IgD-negative memory B cell (primary cell): Measurements from ENCODE around the gene ADIG. TPM values are rescaled to one million over a fixed set of nuclear protein-coding genes. Genes with fewer than 3 reads are reported as not detected.
"Not testable (repeated sequence)": the region's sequence is repeated elsewhere in the genome, so short reads cannot be mapped to it uniquely, and the experiment has no call there.

Source experiments
- H3K27ac Mint-ChIP-seq, 3 donors: one replicate each; pipeline ENCODE4 v1.8.0; 2020 to 2022; ENCODE audit warnings: mild to moderate bottlenecking in 3 of 3, mixed read lengths in 3 of 3, moderate library complexity in 1 of 3
- H3K27me3 Mint-ChIP-seq: one replicate; pipeline ENCODE4 v1.8.0; 2021; ENCODE audit warnings: mixed read lengths
- H3K36me3 Mint-ChIP-seq: one replicate; pipeline ENCODE4 v1.8.0; 2020; ENCODE audit warnings: mild to moderate bottlenecking, mixed read lengths
- H3K4me1 Mint-ChIP-seq, 3 donors: one replicate each; pipeline ENCODE4 v1.8.0; 2020 to 2022; ENCODE audit warnings: mixed read lengths in 3 of 3, mild to moderate bottlenecking in 1 of 3
- H3K4me3 Mint-ChIP-seq, 4 donors: one replicate each; pipeline ENCODE4 v1.8.0; 2020 to 2022; ENCODE audit warnings: mild to moderate bottlenecking in 4 of 4, mixed read lengths in 4 of 4, moderate library complexity in 3 of 4
- H3K9me3 Mint-ChIP-seq, 3 donors: one replicate each; pipeline ENCODE4 v1.8.0; 2020 to 2021; ENCODE audit warnings: mixed read lengths in 3 of 3, mild to moderate bottlenecking in 1 of 3
- polyA plus RNA-seq: library from polyadenylated mRNA; unstranded; fragments of 300-500 nt; fragmentation: Illumina TruSeq; gene quantifications from one replicate; pipeline ENCODE4 v1.2.3, GENCODE V29; 2021

ADIG gene
- polyA plus RNA-seq, 1 donor from 2014 or later: not detected

GRCh38 chr20:38586181-38586525, 5.2 kb downstream of the ADIG start:
- no peak overlapping the region for H3K27ac Mint-ChIP-seq
- H3K4me1 Mint-ChIP-seq: no peaks in the 10 kb centered on the region
- H3K4me3 Mint-ChIP-seq: no peak overlapping the region
- H3K27me3 Mint-ChIP-seq: peaks cover 12% of the 10 kb centered on the region
- H3K36me3 Mint-ChIP-seq: no peaks in the 10 kb centered on the region
- no peaks in the 10 kb centered on the region for H3K9me3 Mint-ChIP-seq

- Mint-ChIP-seq H3K4me1 (no peaks in the 10 kb centered on the region), H3K4me3 (no peak overlapping the region), H3K9me3 (no peaks in the 10 kb centered on the region), H3K36me3 (no peaks in the 10 kb centered on the region), H3K27me3 (peaks cover 12% of the 10 kb centered on the region), H3K27ac (no peak overlapping the region)
Observed at GRCh38 chr20:38588303-38588702, 7.3 kb downstream of the ADIG start.

DNA sequence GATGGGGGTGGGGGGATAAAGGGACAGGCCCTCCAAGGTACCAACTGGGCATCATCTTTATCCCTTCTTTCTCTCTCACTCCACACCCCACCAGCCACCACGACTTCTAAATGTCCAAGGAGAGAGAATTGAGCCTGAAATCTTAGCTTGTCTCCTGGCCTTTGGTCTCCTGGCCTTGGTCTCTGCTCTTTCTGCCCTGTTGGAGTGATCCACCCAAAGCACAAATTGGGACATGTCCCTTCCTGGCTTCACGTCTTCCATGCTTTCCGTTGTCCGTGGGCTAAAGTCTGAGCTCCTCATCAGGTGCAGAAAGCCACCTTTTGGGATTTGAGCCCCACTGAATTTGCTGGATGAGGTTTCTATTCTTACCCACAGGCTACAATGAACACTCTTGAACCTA, 8.4 kb downstream of the ADIG start:
- no peaks in the 10 kb centered on the region for H3K36me3 Mint-ChIP-seq
- H3K4me1 Mint-ChIP-seq: no peaks in the 10 kb centered on the region
- H3K9me3 Mint-ChIP-seq: no peaks in the 10 kb centered on the region
- no peak overlapping the region for H3K4me3 Mint-ChIP-seq
- no peak overlapping the region for H3K27ac Mint-ChIP-seq
- H3K27me3 Mint-ChIP-seq: peaks cover 12% of the 10 kb centered on the region

- Mint-ChIP-seq H3K36me3 (no peaks in the 10 kb centered on the region), H3K9me3 (no peaks in the 10 kb centered on the region), H3K4me1 (no peaks in the 10 kb centered on the region), H3K27ac (no peak overlapping the region), H3K4me3 (no peak overlapping the region), H3K27me3 (peaks cover 12% of the 10 kb centered on the region)
Observed at GRCh38 chr20:38589967-38590675, 9.1 kb downstream of the ADIG start.

DNA sequence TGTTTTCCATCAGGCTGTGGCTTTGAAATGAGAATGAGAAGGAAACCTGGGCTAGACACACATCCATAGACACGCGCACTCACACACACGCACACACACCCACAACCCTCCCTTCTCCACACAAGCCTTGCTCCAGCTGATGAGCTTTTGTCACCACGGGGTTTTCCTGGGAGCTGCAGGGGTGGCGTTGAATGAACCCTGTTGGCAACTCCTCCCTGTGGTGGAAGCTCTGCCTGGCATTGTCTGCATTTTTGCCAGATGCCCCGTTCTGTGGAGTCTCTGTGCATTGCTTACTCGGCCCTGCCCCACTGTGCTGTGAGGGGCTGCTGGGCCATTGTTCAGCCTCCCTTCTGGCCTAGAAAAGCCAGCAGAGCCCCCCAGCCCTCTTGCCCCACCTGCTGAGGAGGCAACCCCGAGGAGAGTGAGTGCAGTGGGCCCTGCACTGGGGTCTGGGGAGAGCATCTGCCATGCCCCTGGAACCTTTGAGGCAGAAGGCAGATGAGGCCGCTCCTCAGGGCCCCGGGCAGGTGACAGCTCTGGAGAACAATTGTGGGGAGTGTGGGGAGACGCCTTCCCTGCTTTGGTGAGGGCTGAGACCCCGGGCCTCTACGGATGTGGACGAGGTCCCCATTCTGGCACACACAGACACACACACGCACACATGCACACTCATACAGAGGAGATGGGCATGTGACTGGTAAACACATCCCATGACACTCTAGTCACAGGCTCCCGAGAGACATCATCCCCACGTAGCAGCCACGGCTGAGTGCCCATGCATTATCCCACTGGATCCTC, 9.9 kb downstream of the ADIG start:
- no peaks in the 10 kb centered on the region for H3K4me1 Mint-ChIP-seq
- H3K4me3 Mint-ChIP-seq: no peak overlapping the region
- H3K27ac Mint-ChIP-seq: no peak overlapping the region
- no peaks in the 10 kb centered on the region for H3K36me3 Mint-ChIP-seq
- no peaks in the 10 kb centered on the region for H3K9me3 Mint-ChIP-seq
- peaks cover 12% of the 10 kb centered on the region for H3K27me3 Mint-ChIP-seq

GRCh38 chr20:38591474-38592410, 10.7 kb downstream of the ADIG start:
- H3K27ac Mint-ChIP-seq: no peak overlapping the region
- peaks cover 12% of the 10 kb centered on the region for H3K27me3 Mint-ChIP-seq
- no peaks in the 10 kb centered on the region for H3K9me3 Mint-ChIP-seq
- H3K4me1 Mint-ChIP-seq: no peaks in the 10 kb centered on the region
- H3K36me3 Mint-ChIP-seq: no peaks in the 10 kb centered on the region
- H3K4me3 Mint-ChIP-seq: no peak overlapping the region

DNA sequence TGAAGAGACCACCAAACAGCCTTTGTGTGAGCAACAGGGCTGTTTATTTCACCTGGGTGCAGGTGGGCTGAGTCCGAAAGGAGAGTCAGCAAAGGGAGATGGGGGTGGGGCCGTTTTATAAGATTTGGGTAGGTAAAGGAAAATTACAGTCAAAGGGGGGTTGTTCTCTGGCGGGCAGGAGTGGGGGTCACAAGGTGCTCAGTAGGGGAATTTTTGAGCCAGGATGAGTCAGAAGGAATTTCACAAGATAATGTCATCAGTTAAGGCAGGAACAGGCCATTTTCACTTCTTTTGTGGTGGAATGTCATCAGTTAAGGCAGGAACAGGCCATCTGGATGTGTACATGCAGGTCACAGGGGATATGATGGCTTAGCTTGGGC, 11.4 kb downstream of the ADIG start:
- H3K36me3 Mint-ChIP-seq, H3K4me3 Mint-ChIP-seq, H3K27ac Mint-ChIP-seq, H3K27me3 Mint-ChIP-seq, H3K9me3 Mint-ChIP-seq, H3K4me1 Mint-ChIP-seq: not testable (repeated sequence)

- H3K36me3 Mint-ChIP-seq, H3K27me3 Mint-ChIP-seq, H3K9me3 Mint-ChIP-seq, H3K4me1 Mint-ChIP-seq, H3K27ac Mint-ChIP-seq, H3K4me3 Mint-ChIP-seq: not testable (repeated sequence)
Observed at GRCh38 chr20:38594281-38594680, 13.3 kb downstream of the ADIG start.

GRCh38 chr20:38595886-38596285, 14.9 kb downstream of the ADIG start:
- H3K27me3 Mint-ChIP-seq, H3K4me1 Mint-ChIP-seq, H3K36me3 Mint-ChIP-seq, H3K9me3 Mint-ChIP-seq, H3K4me3 Mint-ChIP-seq, H3K27ac Mint-ChIP-seq: not testable (repeated sequence)

GRCh38 chr20:38599410-38599882, 18.4 kb downstream of the ADIG start:
- H3K9me3 Mint-ChIP-seq: no peaks in the 10 kb centered on the region
- peaks cover 29% of the 10 kb centered on the region for H3K27me3 Mint-ChIP-seq
- H3K36me3 Mint-ChIP-seq: no peaks in the 10 kb centered on the region
- peak overlapping the region in 1 of 4 donors; percentile 9 for H3K4me3 Mint-ChIP-seq
- H3K4me1 Mint-ChIP-seq: peaks cover 0 to 8% (median 0%) of the 10 kb centered on the region in 3 donors
- no peak overlapping the region for H3K27ac Mint-ChIP-seq

DNA sequence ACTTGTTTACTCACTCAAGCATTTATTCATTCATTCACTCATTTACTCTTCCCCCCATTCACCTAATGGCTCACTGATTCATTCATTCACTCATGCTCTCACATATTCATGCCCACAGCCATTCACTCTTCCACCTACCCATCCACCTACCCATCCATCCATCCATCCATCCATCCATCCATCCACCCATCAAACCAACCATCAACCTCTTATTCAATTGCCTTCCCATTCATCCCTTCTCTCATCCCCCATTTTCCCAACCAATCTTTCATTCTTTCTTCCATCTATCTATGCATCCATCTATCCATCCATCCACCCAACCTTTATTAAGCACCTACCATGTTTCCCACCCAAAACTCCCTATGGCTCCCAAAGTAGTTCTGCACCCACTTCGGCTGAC, 19.1 kb downstream of the ADIG start:
- Mint-ChIP-seq H3K9me3 (no peaks in the 10 kb centered on the region), H3K36me3 (no peaks in the 10 kb centered on the region), H3K27me3 (peaks cover 29% of the 10 kb centered on the region), H3K4me3 (peak overlapping the region in 1 of 4 donors; percentile 0), H3K4me1 (peaks cover 0 to 8% (median 0%) of the 10 kb centered on the region in 3 donors), H3K27ac (no peak overlapping the region)

- H3K36me3 Mint-ChIP-seq: no peaks in the 10 kb centered on the region
- no peak within 1 kb of the TSS for H3K27ac Mint-ChIP-seq
- H3K4me1 Mint-ChIP-seq: peaks cover 0 to 8% (median 0%) of the 10 kb centered on the region in 3 donors
Observed at GRCh38 chr20:38601216-38602184, 20.5 kb downstream of the ADIG start, which contains the start of gene ARHGAP40. TSS of gene ARHGAP40 (plus strand) at chr20:38601809.

GRCh38 chr20:38602185-38602581, 21.2 kb downstream of the ADIG start:
- Mint-ChIP-seq H3K27me3 (peaks cover 36% of the 10 kb centered on the region), H3K36me3 (no peaks in the 10 kb centered on the region), H3K4me3 (no peak overlapping the region), H3K9me3 (no peaks in the 10 kb centered on the region), H3K27ac (no peak overlapping the region), H3K4me1 (peaks cover 0 to 8% (median 0%) of the 10 kb centered on the region in 3 donors)

More at GRCh38 chr20:38601216-38602184, 20.5 kb downstream of the ADIG start, which contains the start of gene ARHGAP40:
- Mint-ChIP-seq H3K9me3 (no peaks in the 10 kb centered on the region), H3K4me3 (peak within 1 kb of the TSS in 2 of 4 donors; percentile 34 to 36), H3K27me3 (peaks cover 32% of the 10 kb centered on the region)

DNA sequence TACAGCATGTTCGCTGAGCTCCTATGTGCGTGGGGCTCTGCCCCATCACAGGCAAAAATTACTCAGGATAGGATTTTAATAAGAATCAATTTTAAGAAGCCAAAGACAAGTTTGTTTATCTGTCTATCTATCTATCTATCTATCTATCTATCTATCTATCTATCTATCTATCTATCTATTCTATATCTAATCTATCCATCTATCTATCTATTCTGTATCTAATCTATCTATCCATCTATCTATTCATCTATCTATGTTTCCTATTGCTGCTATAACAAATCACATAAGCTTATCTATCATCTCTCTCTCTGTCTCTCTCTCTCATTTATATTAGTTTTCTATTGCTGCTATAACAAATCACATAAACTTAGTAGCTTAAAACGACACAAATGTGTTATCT, 22.3 kb downstream of the ADIG start:
- no peaks in the 10 kb centered on the region for H3K9me3 Mint-ChIP-seq
- no peak overlapping the region for H3K27ac Mint-ChIP-seq
- H3K27me3 Mint-ChIP-seq: peaks cover 37% of the 10 kb centered on the region
- no peak overlapping the region for H3K4me3 Mint-ChIP-seq
- no peaks in the 10 kb centered on the region for H3K36me3 Mint-ChIP-seq
- peaks cover 0 to 9% (median 2%) of the 10 kb centered on the region in 3 donors for H3K4me1 Mint-ChIP-seq
